GM10266 (cell line): Measurements from ENCODE around the gene CHRNA4.

Experiments used
- DNase-seq: peaks from one replicate; pipeline ENCODE4 v3.0.0; 2012; ENCODE audit errors: extremely low spot score
- TF ChIP-seq, protein P1 (sequence below): IDR thresholded peaks from 2 replicates; pipeline ENCODE4 v1.5.1; 2012; ENCODE audit warnings: mild to moderate bottlenecking, low read depth; ENCODE audit not compliant: control insufficient read depth, insufficient read depth; ENCODE audit errors: missing control alignments

The CHRNA4 gene

DNA sequence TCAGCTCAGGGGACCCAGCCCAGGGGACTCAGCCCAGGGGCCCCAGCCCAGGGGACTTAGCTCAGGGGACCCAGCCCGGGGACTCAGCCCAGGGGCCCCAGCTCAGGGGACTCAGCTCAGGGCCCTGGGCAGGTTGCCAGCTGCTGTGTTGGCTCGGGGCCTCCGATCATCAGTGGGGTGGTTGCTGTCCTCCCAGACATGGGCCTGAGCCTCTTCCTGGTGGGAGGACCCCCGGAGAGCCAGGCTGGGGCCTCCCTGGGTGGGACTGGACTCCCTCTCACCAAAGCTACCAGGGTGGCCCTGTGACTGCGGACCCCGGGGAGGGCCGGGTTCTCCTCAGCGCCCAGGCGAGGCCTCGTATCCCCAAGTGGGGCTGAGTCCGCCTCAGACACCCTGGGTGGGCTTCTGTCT is 63.8 kb downstream of the CHRNA4 start:
- TF ChIP-seq, protein P1, sequence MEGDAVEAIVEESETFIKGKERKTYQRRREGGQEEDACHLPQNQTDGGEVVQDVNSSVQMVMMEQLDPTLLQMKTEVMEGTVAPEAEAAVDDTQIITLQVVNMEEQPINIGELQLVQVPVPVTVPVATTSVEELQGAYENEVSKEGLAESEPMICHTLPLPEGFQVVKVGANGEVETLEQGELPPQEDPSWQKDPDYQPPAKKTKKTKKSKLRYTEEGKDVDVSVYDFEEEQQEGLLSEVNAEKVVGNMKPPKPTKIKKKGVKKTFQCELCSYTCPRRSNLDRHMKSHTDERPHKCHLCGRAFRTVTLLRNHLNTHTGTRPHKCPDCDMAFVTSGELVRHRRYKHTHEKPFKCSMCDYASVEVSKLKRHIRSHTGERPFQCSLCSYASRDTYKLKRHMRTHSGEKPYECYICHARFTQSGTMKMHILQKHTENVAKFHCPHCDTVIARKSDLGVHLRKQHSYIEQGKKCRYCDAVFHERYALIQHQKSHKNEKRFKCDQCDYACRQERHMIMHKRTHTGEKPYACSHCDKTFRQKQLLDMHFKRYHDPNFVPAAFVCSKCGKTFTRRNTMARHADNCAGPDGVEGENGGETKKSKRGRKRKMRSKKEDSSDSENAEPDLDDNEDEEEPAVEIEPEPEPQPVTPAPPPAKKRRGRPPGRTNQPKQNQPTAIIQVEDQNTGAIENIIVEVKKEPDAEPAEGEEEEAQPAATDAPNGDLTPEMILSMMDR = no peak
- no peak for DNase-seq

DNA sequence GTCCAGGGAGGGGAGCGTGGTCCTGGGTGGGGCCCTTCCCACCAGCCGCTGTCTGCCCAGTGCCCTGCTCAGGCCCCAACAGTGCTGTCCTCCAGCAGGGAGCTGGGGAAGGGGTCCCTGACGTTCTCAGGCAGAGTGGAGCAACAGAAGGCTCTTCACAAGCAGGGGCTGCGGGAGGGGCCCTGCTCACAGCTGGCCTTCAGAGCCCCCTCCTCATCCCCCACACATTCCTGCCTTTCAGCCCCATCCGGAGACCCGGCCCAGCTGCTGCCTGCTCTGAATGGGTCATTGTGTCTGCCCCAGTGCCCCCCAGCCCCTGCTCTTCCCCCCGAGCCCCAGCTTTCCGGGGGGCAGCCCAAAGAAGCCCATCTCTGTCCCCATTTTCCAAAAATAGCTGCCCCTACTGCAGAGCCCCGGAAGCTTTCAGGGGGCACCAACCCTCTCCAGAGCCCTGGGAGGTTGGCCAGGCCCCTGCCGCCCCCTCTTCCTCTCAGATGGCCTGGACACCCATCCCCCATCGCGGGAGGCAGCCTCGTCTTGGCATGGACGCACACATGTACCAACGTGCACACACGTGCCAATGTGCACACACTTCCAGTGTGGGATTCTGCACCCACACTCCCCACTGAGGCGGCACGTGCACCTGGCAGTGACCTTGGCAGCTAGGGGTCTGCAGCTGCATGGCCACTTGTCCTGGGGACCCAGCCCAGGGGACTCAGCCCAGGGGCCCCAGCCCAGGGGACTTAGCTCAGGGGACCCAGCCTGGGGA is 64.4 kb downstream of the CHRNA4 start:
- TF ChIP-seq, protein P1 = no peak
- DNase-seq = no peak

DNA sequence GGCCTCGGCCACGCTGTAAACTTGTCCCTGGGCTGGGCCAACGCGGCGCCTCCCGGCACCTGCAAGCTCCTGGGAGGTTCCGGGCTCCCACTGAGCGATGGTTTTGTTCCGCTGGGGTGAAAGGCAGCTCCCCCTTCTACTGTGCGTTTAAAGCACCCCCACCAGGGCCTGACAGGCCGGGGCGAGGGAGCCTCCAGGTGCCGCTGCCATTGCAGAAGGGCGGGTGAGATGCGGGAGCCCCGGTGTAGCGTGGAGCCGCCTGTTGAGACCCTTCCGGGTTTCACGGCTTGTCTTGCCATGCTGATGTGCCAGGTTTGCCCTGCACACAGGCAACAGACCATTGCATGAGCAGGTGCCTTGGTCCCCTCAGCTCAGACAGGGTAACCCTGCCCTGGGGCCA is 65.3 kb downstream of the CHRNA4 start:
- TF ChIP-seq, protein P1 = no peak
- no peak for DNase-seq

DNA sequence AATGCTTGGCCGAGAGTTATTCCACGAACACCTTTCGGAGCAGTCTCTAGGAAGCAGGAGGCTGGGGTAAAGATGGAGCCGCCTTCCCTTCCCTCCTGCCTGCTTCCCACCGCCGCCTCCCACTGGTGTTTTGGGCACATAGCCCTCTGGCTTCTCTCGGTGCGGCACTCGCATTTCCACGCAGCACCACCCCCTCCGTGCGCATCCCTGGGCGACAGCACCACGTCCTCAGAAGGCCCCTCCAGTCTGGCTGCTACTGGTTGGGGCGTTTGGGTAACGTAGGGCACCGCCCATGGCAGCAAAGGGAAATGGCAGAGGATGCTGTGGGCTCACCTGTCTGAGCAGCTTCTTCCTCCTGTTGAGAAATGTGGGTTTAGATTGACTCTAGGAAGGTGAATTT is 65.7 kb downstream of the CHRNA4 start:
- TF ChIP-seq, protein P1 = no peak
- DNase-seq = no peak

DNA sequence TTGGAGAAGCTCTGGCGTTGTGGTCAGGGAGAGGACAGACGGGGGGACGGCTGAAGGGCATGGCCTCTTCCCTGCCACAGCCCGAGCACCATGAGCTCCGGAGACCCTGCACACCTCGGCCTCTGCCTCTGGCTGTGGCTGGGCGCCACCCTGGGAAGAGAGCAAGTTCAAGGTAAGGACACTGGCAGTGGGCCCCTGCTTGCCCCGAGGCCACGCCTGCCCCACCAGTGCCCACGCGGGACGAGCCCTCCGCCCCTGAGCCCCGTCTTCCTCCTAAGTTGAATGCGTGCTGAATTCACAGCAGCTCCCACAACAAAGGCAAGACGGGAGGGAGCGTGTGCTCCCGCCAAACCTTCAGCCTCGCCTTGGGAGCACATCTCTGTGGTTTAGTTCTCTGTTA is 66.1 kb downstream of the CHRNA4 start:
- no peak for DNase-seq
- TF ChIP-seq, protein P1 = no peak

DNA sequence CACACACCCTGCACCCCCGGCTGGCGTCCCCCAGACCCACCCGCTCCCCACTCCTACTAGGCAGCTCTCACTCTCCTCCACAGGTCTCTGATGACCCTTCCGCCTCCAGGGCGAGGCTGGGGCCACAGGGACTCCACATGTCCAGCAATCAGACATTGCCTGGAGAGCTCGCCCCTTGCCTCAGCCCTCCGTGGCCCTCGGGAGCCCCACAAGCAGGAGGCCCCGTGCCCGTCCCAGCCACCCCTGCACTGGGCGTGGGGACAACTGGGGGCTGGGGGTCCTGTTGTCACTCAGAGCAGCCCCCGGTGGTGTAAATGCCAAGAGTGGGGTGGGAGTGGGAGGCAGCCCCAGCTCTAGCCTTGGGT is 66.6 kb downstream of the CHRNA4 start:
- TF ChIP-seq, protein P1 = no peak
- no peak for DNase-seq

DNA sequence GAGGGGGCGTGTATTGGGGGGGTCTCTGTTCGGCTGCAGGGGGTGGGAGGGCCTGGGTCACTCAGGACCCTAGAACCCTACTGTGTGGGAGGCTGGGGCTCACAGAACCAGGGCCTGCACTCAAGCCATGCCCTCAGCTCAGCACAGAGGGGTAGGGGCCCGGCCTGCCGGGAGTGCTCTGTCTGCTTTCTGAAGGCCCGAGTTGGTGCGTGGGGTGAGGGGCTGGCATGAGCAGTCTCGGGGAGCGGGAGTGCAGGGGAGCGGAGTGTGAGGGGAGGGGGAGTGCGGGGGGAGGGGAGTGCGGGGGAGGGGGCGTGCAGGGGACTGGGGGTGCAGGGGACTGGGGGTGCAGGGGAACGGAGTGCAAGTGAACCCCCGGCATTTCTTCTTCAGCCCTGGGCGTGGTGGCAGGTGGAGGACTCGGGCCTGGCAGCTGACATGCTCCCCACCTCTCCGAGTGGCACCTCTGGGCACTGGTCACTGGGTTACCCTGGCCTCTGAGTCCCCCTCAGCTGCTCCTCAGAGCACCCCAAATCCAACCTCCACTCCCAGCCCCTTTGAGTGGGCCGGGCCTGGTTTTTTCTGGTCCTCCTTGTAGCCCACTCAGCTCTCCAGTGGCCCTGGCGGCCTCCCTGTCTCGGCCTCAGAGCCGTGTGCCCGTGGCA is 67.1 kb downstream of the CHRNA4 start:
- TF ChIP-seq, protein P1 = no peak
- DNase-seq = no peak
